Measurements from ENCODE around the gene MTHFSD. TPM values are rescaled to one million over a fixed set of nuclear protein-coding genes. Genes with fewer than 3 reads are reported as not detected.

The MTHFSD gene
- total RNA-seq, 1 experiment from 2014 or later, result 10.0 TPM

- no peak for DNase-seq (ENCODE audit: low spot score)
These were observed 15.8 kb upstream of the MTHFSD start for GRCh38 chr16:86570558-86571529.

DNA sequence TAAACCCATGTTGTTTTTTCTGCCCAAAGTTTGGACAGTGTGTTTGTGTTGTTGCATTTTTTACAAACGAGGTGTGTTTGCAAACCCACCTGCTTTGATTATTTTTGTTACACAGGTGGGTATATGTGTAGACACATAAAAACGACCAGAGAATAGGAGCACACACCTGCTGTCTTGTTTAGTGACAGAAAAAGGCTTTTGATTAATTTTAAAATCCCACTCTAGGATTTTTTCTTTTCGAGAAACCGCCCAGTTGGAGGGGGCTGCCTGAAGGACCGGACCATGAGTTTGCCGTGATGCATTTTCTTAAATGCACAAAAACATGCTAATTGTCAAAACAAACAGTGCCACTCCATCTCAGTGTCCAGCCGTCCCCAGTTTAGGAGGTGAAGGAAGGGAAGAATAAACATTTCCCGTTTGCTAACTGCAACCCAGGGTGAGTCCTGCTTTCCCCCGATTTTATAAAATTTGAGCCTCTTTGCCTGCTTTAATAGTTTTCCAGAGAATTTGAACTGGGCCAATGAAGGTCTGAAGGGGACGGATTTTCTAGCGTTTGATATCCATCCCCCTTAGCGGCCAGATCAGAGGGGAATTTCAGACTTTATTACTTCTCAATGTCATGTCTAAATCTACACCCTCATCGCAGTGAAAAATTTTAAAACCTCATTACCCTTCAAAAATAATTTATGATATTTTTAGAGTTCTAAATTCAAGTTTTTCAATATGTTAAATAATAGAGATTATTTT lies 14.8 kb upstream of the MTHFSD start:
- no peak for DNase-seq (ENCODE audit: low spot score)

- DNase-seq (ENCODE audit: low spot score), result no peak
These were observed 13.9 kb upstream of the MTHFSD start for GRCh38 chr16:86568677-86569623.

DNA sequence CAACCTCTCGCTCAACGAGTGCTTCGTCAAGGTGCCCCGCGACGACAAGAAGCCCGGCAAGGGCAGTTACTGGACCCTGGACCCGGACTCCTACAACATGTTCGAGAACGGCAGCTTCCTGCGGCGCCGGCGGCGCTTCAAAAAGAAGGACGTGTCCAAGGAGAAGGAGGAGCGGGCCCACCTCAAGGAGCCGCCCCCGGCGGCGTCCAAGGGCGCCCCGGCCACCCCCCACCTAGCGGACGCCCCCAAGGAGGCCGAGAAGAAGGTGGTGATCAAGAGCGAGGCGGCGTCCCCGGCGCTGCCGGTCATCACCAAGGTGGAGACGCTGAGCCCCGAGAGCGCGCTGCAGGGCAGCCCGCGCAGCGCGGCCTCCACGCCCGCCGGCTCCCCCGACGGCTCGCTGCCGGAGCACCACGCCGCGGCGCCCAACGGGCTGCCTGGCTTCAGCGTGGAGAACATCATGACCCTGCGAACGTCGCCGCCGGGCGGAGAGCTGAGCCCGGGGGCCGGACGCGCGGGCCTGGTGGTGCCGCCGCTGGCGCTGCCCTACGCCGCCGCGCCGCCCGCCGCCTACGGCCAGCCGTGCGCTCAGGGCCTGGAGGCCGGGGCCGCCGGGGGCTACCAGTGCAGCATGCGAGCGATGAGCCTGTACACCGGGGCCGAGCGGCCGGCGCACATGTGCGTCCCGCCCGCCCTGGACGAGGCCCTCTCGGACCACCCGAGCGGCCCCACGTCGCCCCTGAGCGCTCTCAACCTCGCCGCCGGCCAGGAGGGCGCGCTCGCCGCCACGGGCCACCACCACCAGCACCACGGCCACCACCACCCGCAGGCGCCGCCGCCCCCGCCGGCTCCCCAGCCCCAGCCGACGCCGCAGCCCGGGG lies 12.9 kb upstream of the MTHFSD start:
- DNase-seq (ENCODE audit: low spot score), result no peak

- peak; percentile 44 for DNase-seq (ENCODE audit: low spot score)
These were observed 12.1 kb upstream of the MTHFSD start for GRCh38 chr16:86566966-86567700.

- DNase-seq (ENCODE audit: low spot score), result peak; percentile 92
These were observed 11.5 kb upstream of the MTHFSD start, which contains the start of gene FOXC2 for GRCh38 chr16:86566601-86566965. TSS of gene FOXC2 (plus strand) at chr16:86566829. CDS start at chr16:86567336, 507 bp downstream.

DNA sequence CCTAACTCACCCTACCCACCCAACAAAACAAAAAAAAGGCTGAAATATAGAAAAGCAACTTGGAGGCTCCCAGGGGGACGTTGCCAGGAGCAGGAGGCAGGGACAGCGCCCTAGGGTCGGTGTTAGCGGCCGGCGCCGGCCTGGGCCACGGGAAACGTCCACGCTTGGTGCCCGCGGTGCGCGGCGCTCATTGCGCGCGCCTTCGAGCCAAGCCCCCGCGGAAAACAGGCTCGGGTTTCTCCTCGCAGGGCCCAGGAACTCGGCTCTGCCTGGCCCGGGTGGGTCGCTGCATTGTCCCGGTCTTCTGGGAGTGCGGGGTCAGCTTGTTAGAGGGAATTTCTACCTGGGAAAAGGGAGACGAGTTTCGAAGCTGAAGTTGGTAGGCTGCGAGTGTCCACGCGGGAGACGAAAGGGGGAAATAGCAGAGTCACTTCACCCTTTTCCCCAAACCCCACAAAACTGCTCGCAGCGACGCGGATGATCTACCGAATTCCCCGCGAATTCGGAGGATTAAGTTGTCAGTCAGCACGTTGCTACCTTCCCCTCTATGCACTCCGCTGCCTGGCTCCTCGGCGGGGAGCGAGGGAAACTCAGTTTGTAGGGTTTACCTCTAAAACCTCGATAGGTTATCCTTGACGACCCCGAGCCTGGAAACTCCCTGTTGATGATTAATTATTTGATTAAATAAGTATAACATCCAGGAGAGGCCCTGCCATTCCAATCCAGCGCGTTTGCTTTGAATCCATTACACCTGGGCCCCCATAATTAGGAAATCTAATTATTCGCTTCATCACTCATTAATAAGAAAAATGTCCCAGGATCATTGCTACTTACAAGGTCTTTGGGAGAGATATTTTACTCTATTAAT lies 10.8 kb upstream of the MTHFSD start:
- no peak for DNase-seq (ENCODE audit: low spot score)

DNA sequence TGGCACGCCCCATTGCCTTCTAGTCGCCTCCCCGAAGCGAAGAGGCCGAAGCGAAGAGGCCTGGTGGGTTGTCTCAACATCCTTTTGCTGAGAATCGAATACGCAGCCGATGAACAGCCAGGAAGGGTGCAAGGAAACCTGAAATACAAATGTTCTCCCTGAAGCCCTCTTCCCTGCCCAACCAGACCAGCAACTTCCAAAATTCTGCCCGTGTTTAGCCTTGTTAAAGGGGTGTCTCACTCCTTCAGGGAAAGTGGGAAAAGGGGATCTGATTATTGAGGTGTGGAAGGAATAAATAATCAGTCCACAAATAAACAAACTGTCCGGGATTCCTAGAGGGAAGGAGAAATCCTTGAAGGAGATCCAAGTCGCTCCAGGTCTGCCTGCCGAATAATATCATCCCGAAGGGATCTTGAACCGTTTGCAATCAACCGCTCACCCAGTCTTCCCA lies 10.2 kb upstream of the MTHFSD start:
- DNase-seq (ENCODE audit: low spot score), result no peak

- peak; percentile 86 for DNase-seq (ENCODE audit: low spot score)
These were observed 8.7 kb upstream of the MTHFSD start for GRCh38 chr16:86563469-86564345.

DNA sequence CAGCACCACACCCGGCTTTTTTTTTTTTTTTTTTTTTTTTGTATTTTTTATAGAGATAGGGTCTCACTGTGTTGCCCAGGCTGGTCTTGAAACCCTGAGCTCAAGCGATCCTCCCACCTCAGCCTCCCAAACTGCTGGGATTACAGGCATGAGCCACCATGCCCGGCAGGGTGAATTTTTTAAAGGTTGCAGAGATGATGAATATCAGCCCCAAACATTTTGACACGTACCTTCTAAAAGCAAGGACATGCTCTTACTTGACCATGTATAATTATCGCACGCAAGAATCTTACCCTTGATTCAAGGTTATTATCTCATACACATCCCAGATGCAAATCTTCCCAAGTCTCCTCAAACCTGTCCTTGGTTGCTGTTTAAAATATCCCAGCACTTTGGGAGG lies 7.3 kb upstream of the MTHFSD start:
- no peak for DNase-seq (ENCODE audit: low spot score)

DNA sequence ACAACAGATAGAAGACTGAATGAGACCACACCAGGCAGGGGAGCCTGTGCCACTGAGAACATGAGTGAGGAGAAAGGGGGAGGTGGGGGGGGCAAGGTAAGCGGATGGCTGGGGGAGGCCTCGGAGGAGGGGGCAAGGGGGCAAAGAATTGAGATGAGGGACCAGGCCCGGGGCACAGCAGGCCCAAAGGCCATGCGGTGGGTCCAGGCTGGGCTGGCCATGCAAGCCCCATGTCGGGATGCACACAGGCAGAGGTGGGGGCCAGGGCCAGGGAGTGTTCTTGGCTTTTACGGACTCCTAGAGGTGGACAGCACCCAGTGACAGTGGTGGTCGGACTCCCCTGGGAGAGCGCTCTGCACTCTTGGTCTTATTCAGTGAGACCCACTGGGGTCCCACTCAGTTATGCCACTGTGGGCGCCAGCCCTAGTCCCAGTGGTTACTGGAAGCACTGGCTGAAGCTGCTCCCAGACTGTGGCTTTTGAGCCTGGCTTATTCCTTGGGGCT lies 4.8 kb upstream of the MTHFSD start:
- DNase-seq (ENCODE audit: low spot score), result no peak

DNA sequence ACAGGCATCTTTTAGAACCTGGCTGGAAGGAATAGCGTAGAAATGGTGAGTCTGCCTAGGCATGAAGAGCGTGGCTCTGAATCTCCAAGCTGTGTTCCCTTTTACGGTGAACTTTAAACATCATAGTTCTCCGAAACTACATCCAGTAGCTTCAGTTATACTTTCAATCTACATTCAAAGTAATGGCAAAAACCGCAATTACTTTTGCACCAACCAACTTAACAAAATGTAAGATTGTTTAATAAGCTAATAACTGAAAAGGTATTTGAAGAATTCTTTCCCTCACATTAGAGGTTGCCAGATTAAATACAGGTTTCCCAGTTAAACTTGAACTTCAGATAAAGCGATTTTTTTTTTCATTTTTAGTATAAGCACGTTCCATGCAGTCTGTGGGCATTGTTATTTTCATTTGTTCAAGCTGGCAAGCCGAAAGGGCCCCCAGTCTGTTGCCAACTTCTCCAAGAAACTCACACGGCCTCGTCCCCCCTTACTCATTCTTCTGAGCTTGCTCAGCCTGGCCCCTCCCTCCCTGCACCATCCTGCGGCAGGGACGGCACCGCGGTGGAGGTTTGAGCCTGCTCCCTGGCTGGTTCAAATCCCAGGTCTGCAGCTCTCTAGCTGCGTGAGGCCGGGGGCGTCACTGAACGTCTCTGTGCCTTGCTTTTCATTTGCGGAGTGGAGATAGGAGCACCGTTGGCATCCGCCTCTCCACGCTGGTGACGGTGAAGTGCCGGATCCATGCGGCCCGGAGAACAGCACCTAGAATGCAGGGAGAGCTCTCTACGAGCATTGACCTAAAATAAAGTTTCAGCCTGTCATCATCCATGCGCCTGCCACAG lies 3.5 kb upstream of the MTHFSD start:
- DNase-seq (ENCODE audit: low spot score), result no peak

GRCh38 chr16:86557587-86557986 lies 2.6 kb upstream of the MTHFSD start:
- no peak for DNase-seq (ENCODE audit: low spot score)

DNA sequence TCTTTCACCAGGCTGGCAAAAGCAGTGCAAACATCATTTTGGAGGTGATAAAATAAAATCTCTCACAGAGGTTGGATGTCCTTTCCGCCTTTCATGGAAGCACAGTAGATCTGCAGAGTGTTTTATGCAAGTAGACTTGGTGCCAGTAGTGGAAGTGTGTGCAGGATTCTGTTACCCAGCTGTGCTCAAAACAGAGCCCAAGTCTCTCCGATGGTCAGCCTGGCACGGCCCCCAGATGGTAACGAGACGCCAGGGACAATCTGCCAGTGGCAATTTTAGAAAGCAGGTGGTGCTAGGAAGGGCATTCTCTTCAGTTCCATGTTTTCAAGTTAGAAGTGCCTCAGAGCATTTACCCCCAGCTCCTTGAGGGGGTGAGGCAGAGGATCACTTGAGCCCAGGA lies 1.5 kb upstream of the MTHFSD start:
- no peak for DNase-seq (ENCODE audit: low spot score)

- DNase-seq (ENCODE audit: low spot score), result no peak
These were observed 655 bp upstream of the MTHFSD start for GRCh38 chr16:86555704-86556075.

DNA sequence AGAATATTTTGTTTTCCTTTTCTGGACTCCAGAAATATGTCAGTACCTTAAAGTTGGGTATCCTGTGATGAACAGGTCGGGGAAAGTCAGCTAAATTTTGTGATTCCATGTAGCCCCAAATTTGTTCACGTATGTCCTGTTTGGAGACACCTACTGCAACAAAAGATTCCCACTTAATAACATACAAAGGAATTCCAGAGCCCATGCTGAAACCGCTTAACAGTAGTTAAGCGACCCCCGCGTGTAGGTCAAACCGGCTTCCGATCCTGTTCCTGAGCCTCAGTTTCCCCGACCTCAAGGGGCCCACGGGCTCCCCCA lies 477 bp downstream of the MTHFSD start:
- DNase-seq (ENCODE audit: low spot score), result no peak

- no peak for DNase-seq (ENCODE audit: low spot score)
These were observed 1.7 kb downstream of the MTHFSD start for GRCh38 chr16:86553356-86553755.
